ENCODE data around the gene MARCHF3. TPM values are rescaled to one million over a fixed set of nuclear protein-coding genes. Genes with fewer than 3 reads are reported as not detected.

Gene MARCHF3
- total RNA-seq, 4 donors from 2014 or later: 23.4 to 53.7 (median 29.3) TPM

DNA sequence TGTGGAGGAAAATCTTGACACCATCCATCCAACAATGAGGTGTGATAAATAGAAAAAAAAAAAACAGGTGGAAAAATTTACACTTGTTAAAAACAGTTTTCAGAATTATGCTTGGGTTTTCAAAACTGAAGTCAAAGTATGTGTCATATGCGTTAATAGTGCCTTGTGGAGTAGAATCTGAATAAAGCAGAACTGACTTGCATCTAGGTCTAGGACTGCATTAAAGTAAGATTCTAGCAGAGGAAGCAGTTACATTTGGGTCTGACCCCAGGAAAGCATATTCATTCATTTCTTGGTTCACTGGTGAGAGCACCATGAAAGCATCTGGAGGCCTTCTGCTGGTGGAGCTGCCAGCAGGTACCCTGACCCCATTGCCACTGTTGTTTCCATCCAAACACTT, 89.0 kb downstream of the MARCHF3 start:
- H3K4me3 ChIP-seq (ENCODE audit: low read depth, poor library complexity, severe bottlenecking): no peak overlapping the region
- no peak for TF ChIP-seq CTCF (IDR thresholded peaks at IDR 0.05)
- TF ChIP-seq POLR2A (IDR thresholded peaks at IDR 0.05): no peak
- DNase-seq (ENCODE audit: low spot score in 2 of 2): no peak
- 92 to 93% methylated on average over 1 of the region's 1 CpG for WGBS, 2 donors
- intact Hi-C loops (cut with DNase I; ENCODE audit: low total_unique reads): no loop called here

GRCh38 chr5:126939887-126940286, 90.5 kb downstream of the MARCHF3 start:
- no peak for DNase-seq (ENCODE audit: low spot score in 2 of 2)
- intact Hi-C loops (cut with DNase I; ENCODE audit: low total_unique reads): no loop called here
- TF ChIP-seq POLR2A (IDR thresholded peaks at IDR 0.05): no peak
- TF ChIP-seq CTCF (IDR thresholded peaks at IDR 0.05): no peak

DNA sequence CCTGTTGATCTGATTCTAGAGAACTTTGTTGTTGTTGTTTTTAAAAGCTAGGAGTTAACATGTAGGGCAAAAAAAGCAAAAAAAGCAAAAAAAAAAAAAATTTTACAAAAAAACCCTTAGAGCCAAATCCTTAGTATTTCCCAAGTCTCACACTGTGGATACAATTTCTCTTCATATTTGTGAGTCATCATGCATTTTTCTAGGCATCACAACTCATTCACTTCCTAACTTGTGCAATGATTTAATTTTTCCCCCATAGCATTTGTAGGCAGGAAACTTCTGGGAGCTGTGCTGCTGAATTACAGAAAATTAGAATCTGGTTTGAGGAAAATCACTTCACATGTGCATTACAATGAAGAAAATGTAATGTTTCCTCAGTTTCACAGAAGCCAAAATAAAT, 91.9 kb downstream of the MARCHF3 start:
- no peak for DNase-seq (ENCODE audit: low spot score in 2 of 2)
- H3K4me3 ChIP-seq (ENCODE audit: low read depth, poor library complexity, severe bottlenecking): no peak overlapping the region
- TF ChIP-seq POLR2A (IDR thresholded peaks at IDR 0.05) (no peak), CTCF (IDR thresholded peaks at IDR 0.05) (no peak)
- intact Hi-C loops (cut with DNase I; ENCODE audit: low total_unique reads): no loop called here

More at GRCh38 chr5:126939887-126940286, 90.5 kb downstream of the MARCHF3 start:
- H3K4me3 ChIP-seq (ENCODE audit: low read depth, poor library complexity, severe bottlenecking): no peak overlapping the region
- WGBS, 2 donors: 80 to 86% methylated on average over 5 of the region's 5 CpGs

- H3K4me3 ChIP-seq (ENCODE audit: low read depth, poor library complexity, severe bottlenecking): no peak overlapping the region
- intact Hi-C loops (cut with DNase I; ENCODE audit: low total_unique reads): no loop called here
- no peak for DNase-seq (ENCODE audit: low spot score in 2 of 2)
- 86 to 88% methylated on average over 2 of the region's 2 CpGs for WGBS, 2 donors
- TF ChIP-seq CTCF (IDR thresholded peaks at IDR 0.05): no peak
Observed at GRCh38 chr5:126937771-126938170, 92.6 kb downstream of the MARCHF3 start.

- H3K4me3 ChIP-seq (ENCODE audit: low read depth, poor library complexity, severe bottlenecking): no peak overlapping the region
- intact Hi-C loops (cut with DNase I; ENCODE audit: low total_unique reads): no loop called here
- TF ChIP-seq CTCF (IDR thresholded peaks at IDR 0.05): no peak
- no peak for TF ChIP-seq POLR2A (IDR thresholded peaks at IDR 0.05)
- 78 to 84% methylated on average over 4 of the region's 4 CpGs for WGBS, 2 donors
- no peak for DNase-seq (ENCODE audit: low spot score in 2 of 2)
Observed at GRCh38 chr5:126936775-126937418, 93.5 kb downstream of the MARCHF3 start.
